GM11168 (cell line): Measurements from ENCODE around the gene ZNF236.
"Not testable (repeated sequence)": the region's sequence is repeated elsewhere in the genome, so short reads cannot be mapped to it uniquely, and the experiment has no call there.

Experiments
- in situ Hi-C: fragments of 300-500 bp; cut with MboI; formaldehyde crosslinking; loops from one replicate; pipeline ENCODE4 v1.12.0; 2022; ENCODE audit warnings: low sequenced_read_pairs; ENCODE audit not compliant: unreplicated experiment

ZNF236 gene

DNA sequence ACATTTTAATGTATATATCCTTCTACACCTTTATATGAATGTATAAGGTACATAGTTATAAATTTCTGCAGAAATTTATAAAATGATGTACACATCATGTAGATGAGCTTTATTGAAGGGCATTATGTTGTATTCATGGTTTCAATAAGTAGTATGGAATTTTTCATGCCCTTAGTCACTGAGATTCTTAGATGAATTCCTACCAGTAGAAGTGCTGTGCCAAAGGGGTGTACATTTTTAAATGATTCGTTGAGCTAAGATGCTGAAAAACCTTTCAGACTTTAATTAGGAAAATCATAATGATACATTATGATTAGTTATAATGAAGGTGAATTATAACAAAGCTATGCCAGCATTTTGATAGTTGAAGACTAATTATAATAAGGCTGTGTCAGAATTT lies 115.2 kb downstream of the ZNF236 start:
- in situ Hi-C loops: no loop called here

DNA sequence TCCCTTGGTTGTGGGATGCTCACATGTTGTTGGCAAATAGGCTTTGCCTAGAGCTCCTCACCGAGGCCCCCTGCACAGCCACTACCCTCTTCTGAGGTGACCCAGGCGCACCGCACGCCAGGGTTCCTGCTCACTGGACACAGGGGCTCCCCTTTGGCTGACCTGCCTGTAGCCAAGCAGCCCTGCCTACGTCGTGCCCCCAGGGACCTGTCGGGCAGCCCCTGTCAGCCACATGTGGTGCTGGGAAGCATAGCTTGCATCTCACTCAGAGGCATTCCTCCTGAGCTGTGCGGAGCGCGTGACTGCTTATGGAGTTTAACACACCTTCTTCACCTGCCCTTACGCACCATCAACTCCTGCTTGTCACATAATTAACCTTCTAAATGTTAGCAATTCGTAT lies 116.3 kb downstream of the ZNF236 start:
- in situ Hi-C loops: no loop called here

- in situ Hi-C loops: no loop called here
These were observed 118.9 kb downstream of the ZNF236 start for GRCh38 chr18:76941284-76941683.

- in situ Hi-C loops: no loop called here
These were observed 121.4 kb downstream of the ZNF236 start for GRCh38 chr18:76943542-76944339.

DNA sequence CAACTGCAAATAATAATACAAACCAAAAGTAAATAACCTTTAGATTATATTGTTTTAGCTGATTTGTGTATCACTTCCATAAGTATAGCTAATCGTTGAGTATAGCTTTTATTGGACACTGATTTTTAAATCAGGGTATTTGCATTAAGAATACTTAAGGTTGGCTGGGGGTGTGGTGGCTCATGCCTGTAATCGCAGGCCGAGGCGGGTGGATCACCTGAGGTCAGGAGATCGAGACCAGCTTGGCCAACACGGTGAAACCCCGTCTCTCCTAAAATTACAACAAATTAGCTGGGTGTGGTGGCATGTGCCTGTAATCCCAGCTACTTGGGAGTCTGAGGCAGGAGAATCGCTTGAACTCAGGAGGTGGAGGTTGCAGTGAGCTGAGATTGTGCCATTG lies 122.0 kb downstream of the ZNF236 start:
- in situ Hi-C loops: not testable (repeated sequence)

DNA sequence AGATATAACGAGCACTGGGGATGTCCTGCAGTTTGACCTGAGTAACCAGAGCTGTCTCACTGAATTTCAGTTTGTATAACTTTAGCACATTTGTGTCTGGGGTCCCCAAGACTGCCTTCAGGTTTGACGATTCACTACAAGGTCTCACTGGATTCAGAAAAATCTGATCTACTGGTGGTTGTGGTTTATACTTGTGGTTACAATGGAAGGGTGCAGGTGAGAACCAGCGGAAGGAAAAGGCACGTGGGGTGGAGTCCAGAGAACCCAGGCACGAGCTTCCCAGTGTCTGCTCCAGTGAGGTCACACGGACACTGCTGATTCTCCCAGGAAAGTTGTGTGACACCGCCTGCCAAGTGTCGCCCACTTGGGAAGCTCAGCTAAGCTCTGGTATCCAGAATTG lies 126.0 kb downstream of the ZNF236 start:
- in situ Hi-C loops: no loop called here

DNA sequence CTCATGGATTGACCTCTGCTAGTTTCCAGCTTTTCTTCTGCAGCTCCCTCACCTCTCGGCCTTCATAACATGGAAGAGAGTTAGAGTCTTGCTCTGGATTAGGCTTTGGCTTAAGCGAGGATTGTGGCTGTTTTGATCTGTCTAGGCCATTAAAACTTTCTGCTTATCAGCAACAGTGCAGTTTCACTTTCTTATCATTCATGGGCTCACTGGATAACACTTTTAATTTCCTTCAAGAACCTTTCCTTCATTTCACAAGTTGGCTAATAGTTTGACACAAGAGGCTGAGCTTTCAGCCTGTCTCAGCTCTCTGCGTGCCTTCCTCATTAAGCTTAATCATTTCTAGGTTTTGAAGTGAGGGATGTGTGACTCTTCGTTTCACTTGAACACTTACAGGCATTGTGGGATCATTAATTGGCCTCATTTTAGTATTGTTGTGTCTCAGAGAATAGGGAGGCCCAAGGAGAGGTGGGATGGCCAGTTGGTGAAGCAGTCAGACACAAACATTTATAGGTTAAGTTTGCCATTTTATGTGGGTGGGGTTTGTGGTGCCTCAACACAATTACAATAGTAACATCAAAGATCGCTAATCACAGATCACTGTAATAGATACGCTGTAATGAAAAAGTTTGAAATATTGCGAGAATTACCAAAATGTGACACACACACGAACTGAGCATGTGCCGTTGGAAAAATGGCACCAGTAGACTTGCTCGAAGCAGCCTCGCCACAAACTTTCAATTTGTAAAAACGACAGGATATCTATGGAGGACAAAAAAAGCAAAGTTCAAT lies 129.3 kb downstream of the ZNF236 start:
- in situ Hi-C loops: no loop called here

GRCh38 chr18:76952747-76953146 lies 130.4 kb downstream of the ZNF236 start:
- in situ Hi-C loops: no loop called here

- in situ Hi-C loops: no loop called here
These were observed 130.8 kb downstream of the ZNF236 start for GRCh38 chr18:76953156-76953555.

DNA sequence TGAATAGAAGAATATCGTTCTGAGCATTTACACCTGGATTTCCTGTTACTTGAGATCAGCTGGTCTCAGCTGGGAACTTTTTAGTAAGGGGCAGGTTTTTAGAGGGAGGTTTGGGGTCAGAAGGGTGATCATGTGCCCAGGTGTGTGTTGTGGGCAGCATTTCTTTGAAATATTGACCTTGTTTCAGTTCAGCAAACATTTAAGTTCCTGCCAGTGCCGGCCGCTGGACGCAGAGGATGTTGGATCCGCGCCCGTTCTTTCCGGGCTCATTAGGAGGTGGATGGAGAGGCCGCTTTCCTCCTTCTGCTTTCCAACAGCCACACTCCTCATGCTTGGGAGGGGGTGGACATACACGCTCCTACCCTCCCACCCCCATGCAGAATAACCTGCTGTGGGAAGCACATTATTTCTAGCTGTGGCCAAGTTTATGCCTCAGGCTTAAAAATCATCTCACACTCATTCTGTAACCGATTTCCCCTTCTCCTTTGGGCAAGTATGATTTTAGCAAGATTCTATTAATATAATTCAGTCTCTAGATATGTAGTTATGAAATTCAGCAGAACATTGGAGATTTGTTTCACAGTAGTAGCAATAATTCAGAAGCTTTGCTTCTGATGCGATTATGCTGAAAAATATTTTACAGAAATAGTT lies 131.4 kb downstream of the ZNF236 start:
- in situ Hi-C loops: no loop called here

GRCh38 chr18:76955524-76956170 lies 133.3 kb downstream of the ZNF236 start:
- in situ Hi-C loops: no loop called here

DNA sequence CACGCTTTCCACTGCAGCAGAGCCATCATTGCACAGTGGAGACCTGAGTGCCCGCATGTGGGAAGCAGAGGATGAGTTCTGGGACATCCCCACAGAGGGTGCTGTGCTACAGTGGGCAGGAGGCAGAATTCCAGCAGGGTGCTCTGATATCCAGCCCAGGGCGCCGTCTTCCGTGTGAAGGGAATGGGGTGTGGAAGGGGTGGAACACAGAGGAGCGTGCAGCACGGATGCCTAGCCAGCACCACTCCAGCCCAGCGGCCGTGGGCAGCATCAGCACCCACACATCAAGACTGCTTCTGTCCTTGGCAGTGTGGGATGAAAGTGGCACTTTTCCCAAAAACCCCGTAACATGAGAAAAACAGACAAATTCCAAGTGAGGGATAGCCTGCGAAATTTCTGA lies 134.3 kb downstream of the ZNF236 start:
- in situ Hi-C loops: no loop called here

DNA sequence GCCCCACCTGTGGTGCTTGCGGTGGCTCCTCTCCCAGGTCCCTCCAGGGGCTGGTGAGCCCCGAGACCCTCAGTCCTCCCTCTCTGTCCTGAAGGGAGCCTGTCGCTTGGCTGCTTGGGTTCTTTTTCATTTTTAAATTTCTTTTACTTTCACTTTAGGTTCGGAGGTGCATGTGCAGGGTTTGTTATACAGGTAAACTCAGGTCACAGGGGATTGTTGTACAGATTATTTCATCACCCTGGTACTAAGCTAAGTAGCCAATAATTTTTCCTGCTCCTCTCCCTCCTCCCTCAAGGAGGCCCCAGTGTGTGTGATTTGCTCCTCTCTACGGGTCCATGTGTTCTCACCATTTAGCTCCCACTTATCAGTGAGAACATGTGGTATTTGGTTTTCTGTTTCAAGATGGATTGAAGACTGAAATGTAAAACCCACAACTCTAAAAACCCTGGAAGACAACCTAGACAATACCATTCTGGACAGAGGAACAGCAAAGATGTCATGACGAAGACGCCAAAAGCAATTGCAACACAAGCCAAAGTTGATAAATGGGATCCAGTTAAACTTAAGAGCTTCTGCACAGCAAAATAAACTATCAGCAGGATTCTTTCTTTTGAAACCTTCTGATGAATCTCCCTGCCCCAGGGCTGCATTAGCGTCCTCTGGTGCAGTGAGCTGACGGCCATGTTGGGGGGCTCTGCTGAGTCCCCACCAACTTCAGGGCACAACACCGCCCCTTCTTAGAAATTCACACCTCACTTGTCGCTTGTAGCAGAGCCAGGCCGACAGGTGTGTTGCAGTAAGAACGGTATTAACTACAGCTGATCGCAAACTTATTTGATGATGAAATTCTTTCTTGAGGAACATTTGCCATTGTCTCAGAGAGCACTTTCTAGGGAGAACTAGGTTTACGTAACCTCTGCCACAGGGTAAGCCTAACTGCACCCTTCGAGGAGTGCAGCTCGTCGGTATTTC lies 135.3 kb downstream of the ZNF236 start:
- in situ Hi-C loops: no loop called here

DNA sequence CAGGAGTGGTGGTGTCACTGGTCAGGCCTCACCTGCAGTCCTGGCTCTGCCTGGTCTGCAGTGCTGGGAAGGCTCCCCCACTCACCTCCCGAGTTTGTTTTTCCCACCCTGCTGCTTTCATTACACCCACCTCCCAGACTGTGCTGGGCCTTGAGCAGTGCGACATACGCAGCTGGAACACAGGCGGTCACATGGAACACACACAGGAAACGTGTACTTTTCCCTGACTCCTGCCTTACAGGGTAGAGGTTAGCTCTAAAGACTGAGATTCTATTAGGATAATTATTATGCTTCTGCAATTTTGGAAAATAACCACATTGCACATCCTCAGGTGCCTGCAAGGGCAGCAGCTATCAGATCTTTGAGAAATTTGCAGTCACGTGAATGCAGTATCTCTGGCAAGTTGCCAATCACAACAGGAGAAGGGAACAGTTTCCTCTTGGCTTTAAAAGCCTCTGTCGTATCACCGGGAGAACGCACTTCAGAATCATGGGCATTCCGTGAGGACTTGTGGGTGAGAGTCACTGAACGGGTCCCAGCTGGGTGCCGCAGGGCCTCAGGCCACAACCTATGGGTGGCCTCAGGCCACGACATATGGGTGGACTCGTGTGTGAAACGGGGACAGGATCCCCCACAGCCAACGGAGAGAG lies 136.5 kb downstream of the ZNF236 start:
- in situ Hi-C loops: no loop called here

GRCh38 chr18:76959605-76960004 lies 137.2 kb downstream of the ZNF236 start:
- in situ Hi-C loops: no loop called here

DNA sequence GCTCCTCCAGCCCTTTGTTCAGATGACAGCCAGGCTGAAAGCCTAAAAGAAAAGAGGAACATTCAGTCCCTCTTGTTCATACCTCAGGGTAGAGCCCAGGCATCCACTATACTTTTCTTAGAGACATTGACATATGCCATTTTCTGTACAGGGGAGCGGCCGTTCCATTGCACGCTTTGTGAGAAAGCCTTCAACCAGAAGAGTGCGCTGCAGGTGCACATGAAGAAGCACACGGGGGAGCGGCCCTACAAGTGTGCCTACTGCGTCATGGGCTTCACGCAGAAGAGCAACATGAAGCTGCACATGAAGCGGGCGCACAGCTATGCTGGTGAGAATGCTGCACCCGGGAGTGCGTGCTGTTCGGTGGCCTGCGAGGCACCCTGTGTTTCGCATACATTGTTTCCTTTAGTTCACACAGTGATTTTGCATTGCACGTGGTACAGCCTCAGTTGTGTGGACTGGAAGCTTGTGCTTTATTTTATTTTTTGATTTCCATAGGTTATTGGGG lies 138.2 kb downstream of the ZNF236 start:
- in situ Hi-C loops: no loop called here

- in situ Hi-C loops: no loop called here
These were observed 140.5 kb downstream of the ZNF236 start for GRCh38 chr18:76962851-76963250.

DNA sequence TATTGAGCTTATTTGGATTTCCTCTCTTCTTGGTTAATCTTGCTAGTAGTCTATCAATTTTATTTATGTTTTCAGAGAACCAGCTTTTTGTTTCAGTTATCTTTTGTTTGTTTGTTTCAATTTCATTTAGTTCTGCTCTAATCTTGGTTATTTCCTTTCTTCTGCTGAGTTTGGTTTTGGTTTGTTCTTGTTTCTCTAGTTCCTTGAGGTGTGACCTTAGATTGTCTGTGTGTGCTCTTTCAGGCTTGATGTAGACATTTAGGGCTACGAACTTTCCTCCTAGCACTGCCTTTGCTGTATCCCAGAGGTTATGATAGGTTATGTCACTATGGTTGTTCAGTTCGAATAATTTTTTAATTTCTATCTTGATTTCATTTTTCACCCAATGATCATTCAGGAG lies 141.6 kb downstream of the ZNF236 start:
- in situ Hi-C loops: no loop called here
